Measurements from ENCODE around the gene CYB561D1.
"Not testable (repeated sequence)": the region's sequence is repeated elsewhere in the genome, so short reads cannot be mapped to it uniquely, and the experiment has no call there.

CYB561D1 gene

DNA sequence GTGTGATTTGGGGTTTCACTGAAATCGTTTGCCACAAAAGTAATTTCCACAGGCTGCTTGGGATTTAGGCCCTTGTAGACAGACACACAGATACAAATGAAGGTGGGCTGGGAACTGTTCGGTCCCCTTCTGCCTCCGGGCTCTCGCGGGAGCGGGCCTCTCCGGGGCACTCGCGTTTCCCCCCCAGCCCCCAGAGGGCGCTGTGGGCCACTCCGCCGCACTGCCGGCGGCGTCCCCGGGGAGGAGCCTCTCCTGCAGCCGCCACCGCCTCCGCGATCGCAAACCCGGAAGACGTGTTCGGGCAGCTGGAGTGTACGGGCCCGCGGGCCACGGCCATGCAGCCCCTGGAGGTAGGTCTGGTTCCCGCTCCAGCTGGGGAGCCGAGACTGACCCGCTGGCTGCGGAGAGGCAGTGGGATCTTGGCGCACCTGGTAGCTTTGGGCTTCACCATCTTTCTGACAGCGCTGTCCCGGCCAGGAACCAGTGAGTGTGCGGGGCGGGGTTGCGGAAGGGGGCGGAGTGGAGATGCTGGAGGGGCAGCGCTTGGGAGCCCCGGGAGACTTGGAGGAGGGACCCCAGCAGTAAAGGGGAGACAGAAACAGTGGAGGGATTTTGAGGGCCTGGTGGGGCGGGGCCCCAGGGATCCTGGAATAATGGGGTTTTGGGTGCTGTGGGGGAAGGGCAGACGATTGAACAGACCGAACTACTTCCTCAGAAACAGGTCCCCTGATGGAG is at the start of gene CYB561D1:
Gene CYB561D1 (plus strand): TSS at position 290 of the 735 bp plus-strand sequence. CDS start 46 bp downstream, at position 336.
- DNase-seq (ENCODE audit: low read depth), result peak; percentile 77

DNA sequence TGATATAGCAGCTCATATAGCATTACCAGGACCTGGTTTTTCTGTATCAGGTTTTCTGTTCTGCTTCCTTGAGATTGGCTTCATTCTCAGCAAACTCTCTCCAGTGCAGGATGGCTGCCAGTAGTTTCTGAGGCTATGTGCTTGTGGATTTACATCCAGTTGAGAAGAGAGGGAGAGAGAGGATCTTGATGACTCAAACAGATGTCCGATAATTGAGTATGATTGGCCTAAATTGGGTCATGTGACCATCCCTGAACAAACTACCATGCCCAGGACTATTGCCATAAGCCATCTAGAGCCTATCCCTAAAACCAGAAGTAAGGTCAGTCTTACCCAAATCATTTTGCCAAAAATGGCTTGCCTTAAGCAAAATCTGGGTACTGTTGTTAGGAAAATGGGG is 49.5 kb upstream of the CYB561D1 start:
- no peak for DNase-seq (ENCODE audit: low read depth)

GRCh38 chr1:109445949-109446695 is 47.8 kb upstream of the CYB561D1 start:
- DNase-seq (ENCODE audit: low read depth), result not testable (repeated sequence)

DNA sequence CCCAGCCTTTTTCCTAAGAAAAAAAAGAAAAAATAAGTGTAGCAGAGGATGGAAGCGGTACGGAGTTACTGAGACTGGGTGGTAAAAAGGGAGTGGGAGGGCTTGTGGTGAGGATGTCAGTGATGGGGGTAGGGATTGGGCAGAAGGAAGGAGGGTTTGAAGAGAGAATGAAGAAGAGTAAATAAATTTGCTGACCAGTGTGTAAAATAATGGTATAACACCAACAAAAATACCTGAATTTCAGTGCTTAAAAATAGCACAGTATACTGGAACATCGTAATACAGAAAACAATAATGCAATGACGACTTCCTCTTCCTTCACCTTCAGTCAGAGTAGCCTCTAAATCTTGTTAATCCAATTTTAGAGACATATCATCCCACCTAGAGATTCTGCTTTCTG is 46.4 kb upstream of the CYB561D1 start:
- DNase-seq (ENCODE audit: low read depth), result no peak

GRCh38 chr1:109454497-109455133 is 39.3 kb upstream of the CYB561D1 start:
- DNase-seq (ENCODE audit: low read depth), result no peak

DNA sequence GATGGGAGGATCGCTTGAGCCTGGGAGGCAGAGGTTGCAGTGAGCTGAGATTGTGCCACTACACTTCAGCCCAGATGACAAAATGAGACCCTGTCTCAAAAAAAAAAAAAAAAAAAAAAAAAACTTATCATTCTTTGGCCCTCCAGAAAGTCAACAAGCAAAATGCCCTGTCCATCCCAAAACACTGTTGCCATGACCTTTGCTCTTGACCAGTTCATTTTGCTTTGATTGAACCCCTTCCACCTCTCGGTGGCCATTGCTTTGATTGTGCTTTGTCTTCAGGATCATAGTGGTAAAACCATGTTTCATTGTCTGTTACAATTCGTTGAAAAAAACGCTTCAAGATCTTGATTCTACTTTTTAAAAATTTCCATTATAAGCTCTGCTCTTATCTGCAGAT is 36.1 kb upstream of the CYB561D1 start:
- no peak for DNase-seq (ENCODE audit: low read depth)

DNA sequence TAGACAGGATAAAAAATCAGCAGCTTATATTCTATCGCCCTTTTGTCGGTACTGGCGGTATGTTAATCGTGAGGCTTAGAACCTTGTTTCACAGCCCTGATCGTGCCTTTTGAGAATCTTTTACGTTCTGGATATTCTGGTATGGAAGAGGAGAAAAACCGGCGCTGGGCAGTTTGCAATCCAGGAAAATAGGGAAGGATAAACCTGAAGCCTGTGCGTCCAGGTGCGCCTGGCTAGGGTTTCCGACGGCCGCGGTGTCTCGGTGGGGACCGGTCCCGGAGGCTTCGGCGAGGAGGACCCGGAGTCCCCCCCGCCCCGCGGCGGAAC is 27.8 kb upstream of the CYB561D1 start:
- no peak for DNase-seq (ENCODE audit: low read depth)

GRCh38 chr1:109466452-109467300 is 27.2 kb upstream of the CYB561D1 start, which contains the start of gene SYPL2:
Gene SYPL2, plus strand, starts transcription at chr1:109466546. Its CDS starts 298 bp downstream, at chr1:109466844.
- no peak for DNase-seq (ENCODE audit: low read depth)

- DNase-seq (ENCODE audit: low read depth), result no peak
Measured at GRCh38 chr1:109467301-109467777, 26.6 kb upstream of the CYB561D1 start.

DNA sequence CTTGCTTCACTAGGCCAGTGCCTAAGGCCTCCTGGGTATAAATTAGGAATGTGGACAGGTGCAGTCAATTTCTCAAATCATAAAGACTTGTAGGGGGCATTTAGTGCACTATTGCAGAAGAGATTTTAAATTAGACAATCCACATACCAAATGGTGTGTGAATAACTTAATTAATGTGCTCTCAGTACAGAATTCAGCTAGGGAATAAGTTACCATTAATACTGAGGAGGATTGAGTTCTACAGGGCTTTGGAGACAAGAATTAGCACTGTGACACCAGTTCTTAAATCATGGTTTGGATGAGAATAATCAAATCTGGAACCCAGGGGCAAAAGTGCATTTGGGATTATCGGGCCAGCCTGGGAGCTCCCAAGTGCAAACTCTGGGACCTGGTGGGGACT is 25.8 kb upstream of the CYB561D1 start:
- DNase-seq (ENCODE audit: low read depth), result no peak

DNA sequence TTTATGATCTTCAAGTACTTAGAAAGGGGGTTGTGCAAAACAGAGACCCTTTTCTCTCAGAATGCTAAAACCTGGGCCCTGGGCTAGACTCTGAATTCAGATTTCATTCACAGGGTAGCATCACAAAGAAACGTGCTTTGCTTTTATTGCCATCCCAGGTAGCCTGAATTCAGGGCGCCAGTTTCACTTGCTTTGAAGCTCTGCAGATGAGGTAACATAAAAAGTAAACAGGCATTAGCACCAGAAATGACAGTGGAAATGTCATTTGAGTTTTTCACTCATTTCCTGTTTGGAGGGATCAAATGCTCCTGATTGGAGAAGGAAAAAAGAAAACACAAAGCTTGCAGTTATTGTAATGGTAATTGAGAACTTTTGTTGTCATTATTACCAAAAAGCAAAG is 25.0 kb upstream of the CYB561D1 start:
- no peak for DNase-seq (ENCODE audit: low read depth)

DNA sequence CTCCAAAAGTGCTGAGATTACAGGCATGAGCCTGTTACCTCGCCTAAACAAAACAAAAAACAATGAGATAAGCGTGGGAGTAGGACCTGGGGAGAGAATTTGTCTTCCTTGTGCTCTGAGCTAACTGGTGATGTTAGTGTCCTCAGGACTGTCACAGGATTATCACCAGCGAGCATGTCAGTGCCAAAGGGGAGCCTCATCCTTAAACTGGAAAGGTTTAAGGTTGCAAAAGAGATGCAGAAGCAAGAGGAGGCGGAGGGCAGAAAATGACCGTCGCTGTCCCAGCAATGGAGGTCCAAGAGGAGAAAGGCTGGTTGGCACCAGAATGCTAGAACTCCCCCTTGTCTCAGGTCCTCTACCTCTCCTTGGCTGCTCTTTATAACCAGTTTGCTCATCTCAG is 23.6 kb upstream of the CYB561D1 start:
- DNase-seq (ENCODE audit: low read depth), result no peak

GRCh38 chr1:109472779-109473178 is 21.1 kb upstream of the CYB561D1 start:
- no peak for DNase-seq (ENCODE audit: low read depth)

- not testable (repeated sequence) for DNase-seq (ENCODE audit: low read depth)
Measured at GRCh38 chr1:109473284-109474057, 20.4 kb upstream of the CYB561D1 start.

DNA sequence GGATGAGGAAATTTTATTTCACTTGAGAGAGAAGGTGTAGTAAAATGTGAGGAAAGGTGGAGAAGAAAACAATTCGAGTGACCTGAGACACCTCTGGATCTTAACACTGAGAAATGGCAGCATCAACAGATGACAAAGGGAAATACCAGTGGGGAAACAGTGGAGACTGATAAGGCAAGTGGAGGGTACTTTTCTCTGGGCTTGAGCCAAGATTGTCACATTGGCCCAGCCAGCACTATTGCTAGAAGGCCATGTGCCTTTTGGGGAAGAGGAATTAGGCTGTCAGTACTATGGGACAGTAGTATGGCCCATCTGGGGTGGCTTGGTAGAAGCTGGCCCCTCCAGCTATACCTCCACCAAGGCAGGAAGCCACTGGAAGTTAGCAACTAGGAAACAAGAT is 19.2 kb upstream of the CYB561D1 start:
- no peak for DNase-seq (ENCODE audit: low read depth)

DNA sequence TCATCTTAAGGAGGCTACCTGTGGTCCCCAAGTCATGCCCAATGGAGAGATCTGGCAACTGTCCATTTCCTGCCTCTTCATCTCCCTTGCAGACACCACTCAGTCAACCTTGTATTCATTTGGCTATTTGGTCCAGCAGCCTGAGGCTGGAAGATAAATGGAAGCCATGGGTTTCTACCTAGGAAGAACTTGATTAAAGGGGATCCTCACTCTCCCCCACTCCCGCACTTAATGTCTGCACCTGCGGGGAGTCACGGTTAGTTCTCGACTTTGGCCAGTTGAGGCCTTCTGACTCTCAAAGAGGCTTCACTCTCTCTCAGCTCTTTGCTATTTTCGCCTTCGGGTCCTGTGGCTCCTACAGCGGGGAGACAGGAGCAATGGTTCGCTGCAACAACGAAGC is 18.6 kb upstream of the CYB561D1 start:
- no peak for DNase-seq (ENCODE audit: low read depth)

- DNase-seq (ENCODE audit: low read depth), result no peak
Measured at GRCh38 chr1:109476825-109477224, 17.1 kb upstream of the CYB561D1 start.

- DNase-seq (ENCODE audit: low read depth), result no peak
Measured at GRCh38 chr1:109477821-109478220, 16.1 kb upstream of the CYB561D1 start.

GRCh38 chr1:109478806-109479205 is 15.1 kb upstream of the CYB561D1 start:
- DNase-seq (ENCODE audit: low read depth), result no peak

- no peak for DNase-seq (ENCODE audit: low read depth)
Measured at GRCh38 chr1:109479311-109479710, 14.6 kb upstream of the CYB561D1 start.

DNA sequence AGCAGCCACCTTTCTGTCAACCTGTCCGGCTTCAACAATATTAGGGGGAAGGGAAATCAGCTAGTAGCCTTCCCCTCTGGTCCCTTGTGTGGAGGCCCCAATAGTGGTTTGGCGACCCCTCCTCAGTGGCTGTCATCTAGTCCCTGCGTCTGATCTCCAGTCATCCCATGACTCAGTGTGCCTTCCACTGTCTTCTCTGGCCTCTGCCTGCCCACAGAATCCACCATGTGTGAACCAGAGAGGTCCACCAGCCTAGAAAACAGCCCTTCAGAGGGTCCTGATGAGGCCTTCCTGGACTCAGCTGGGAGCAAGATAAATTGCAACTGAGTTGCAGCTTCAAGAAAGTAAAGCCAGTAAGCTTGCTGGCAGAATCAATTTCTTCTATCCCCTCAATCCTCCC is 14.0 kb upstream of the CYB561D1 start:
- no peak for DNase-seq (ENCODE audit: low read depth)

Measured in T-helper 22 cell (primary cell).